ENCODE results near the gene LRP6.

DNA sequence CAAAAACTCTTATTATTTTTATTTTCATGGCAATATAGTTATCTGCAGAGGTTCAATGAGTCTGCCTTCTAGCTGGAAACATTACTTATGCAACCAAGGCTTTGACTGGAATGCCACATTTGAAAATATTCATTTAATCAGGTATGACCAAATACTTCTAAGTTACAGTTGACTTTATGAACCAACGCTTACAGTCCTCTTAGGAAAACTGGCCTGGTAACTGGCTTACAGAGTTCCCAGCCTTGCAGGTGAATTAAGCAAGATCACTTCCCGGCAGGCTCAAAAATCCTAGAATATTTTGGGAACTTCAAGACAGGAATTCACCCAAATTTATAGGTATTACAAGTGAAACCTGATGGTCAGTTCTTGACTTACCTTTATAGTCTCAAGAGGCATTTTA, 12.3 kb downstream of the LRP6 start:
- TF ChIP-seq, protein P1, sequence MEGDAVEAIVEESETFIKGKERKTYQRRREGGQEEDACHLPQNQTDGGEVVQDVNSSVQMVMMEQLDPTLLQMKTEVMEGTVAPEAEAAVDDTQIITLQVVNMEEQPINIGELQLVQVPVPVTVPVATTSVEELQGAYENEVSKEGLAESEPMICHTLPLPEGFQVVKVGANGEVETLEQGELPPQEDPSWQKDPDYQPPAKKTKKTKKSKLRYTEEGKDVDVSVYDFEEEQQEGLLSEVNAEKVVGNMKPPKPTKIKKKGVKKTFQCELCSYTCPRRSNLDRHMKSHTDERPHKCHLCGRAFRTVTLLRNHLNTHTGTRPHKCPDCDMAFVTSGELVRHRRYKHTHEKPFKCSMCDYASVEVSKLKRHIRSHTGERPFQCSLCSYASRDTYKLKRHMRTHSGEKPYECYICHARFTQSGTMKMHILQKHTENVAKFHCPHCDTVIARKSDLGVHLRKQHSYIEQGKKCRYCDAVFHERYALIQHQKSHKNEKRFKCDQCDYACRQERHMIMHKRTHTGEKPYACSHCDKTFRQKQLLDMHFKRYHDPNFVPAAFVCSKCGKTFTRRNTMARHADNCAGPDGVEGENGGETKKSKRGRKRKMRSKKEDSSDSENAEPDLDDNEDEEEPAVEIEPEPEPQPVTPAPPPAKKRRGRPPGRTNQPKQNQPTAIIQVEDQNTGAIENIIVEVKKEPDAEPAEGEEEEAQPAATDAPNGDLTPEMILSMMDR (IDR thresholded peaks at IDR 0.05), result no peak
- no peak for TF ChIP-seq ZFX (IDR thresholded peaks at IDR 0.05; ENCODE audit: borderline replicate concordance)
